ENCODE results near the gene TM4SF4. TPM values are rescaled to one million over a fixed set of nuclear protein-coding genes. Genes with fewer than 3 reads are reported as not detected.
A peak's percentile ranks its signal among the peaks of the same experiment; 100 is the strongest.

The TM4SF4 gene
- total RNA-seq, 1 donor from 2014 or later, result not detected

DNA sequence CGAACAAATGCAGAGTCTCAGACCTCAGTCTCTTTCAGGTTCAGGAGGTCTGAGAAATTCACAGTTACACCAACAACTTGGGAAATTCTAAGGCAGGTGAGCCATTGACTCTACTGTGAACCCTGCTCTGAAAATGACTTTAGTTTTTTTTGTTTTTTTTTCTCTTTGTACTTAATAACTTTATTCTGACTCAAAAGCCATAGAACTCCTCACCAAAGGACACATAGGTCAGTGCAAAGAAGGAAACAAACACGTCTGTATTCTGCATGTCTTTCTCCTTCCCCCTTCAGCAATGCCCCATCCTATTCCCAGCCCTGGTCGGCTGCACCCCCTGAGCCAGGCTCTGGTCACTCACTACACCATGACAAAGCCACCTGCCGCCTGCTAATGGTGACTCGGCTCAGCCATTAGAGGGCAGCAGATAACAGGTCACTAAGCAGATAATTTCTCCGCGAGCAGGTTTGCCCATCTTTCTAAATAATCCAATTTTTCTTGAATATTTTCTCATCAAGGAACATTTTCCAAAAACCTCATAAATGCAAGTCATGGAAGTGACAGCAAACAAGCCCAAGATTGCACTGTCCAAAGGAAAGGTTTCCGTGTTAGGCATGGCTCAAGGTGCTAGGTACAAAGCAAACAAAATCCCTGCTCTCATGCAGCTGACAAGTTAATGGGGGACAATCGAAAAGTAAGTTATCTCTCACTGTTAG, 37.7 kb downstream of the TM4SF4 start:
- peak; percentile 72 for DNase-seq (ENCODE audit: low spot score)

GRCh38 chr3:149514471-149514870, 40.0 kb downstream of the TM4SF4 start:
- no peak for DNase-seq (ENCODE audit: low spot score)

DNA sequence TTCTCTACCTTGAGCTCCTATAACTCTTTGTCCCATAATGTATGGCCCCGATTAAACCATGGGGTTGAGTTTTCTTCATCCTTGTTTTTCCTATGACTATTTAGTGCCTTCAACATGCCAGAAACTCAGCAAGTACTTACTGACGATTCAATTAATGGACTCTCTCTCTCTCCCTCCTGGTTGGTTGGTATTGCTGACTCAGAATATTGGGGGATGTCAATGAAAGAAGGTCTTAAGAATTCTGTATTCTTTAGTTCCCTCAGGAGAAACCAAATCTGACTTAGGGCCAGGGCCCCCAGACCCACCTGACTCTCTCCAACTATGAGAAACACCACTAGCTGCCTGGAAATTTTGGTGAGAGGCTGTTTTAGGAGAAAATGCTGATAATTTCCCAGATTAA, 40.8 kb downstream of the TM4SF4 start:
- DNase-seq (ENCODE audit: low spot score), result no peak

- no peak for DNase-seq (ENCODE audit: low spot score)
Measured at GRCh38 chr3:149516920-149517319, 42.4 kb downstream of the TM4SF4 start.

DNA sequence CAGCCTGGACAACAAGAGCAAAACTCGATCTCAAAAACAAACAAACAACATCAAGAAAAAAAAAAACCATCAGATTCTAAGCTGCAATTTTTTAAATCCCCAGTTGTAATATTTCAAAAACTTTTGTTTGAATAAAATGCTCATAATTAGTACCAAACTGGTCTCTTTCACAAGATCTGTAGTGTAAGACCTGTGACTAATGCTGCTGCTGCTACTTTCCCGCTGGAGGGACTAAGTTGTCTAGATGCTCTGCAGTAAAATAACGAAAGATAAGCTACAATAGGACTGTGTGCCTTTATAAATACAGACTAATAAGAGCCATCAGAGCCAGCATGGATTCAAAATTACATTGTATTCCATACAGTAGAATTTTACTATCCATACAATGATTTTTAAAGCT, 45.4 kb downstream of the TM4SF4 start:
- DNase-seq (ENCODE audit: low spot score), result no peak

DNA sequence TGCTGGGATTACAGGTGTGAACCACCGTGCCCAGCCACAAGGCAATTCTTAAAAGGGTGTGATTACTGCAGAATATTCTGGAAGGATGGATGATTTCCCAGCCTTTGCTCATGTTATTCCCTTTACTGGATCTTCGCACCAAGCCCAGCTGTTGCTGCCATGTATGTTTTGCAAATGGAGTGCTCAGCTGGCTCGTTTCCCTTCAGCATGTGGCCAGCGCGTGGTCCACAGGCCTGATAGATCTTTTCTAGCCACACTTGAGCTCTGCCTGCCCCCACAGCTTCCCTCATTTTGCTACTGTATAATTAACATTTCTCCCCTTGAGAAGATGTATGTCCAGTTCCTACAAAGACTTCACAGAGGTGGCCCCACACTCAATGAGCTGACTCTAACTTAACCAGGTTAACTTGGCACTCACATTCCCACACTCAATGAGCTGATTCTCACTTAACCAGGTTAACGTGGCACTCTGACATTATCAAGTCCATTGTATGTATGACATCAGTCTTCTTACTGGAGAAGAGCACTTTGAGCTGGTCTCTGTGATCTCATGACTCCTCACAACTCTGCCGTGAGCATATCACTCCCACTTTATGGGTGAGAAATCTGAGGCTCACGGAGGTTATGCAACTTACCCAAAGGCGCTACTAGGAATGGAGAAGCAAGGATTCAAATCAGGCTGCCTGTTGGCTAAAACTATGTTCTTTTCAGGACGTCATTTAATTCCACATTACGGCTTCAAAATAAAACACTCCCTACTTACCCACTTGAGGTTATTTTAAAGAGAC, 49.2 kb downstream of the TM4SF4 start:
- DNase-seq (ENCODE audit: low spot score), result no peak

DNA sequence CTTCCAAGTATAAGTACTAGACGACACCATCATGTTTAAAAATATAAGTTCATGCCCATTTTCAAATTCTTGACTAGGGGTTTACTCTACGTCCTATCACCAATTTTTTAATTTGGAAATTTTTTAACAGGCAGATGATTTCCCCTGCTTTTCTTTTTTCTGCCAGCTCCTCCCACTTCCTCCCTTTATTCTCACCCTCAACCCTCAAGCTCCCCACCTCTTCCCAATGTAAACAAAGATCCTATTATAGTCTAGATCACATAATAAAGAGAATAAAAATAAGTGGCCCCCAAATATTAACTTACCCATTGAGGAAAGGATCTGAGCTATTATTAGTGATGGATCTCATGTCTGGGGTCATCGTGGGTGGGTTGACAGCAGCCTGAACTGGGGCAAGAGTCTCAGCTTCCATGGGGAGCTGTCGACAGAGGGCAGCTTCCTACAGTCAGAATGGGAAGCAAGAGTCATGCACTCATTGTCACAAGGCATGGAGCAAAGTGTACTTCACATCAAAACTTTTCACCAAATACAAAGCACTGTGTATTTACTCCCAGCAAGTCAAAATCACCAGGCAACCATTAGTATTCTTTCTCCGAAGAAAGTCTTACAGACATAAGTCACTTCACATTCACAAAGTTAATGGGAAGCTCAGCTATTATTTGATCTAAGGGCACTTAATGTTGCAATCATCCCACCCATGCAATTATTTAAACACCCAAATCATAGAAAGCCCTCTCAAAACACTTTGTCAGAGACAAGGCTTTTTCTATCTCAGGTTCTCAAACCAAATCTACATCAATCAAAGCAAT, 53.2 kb downstream of the TM4SF4 start:
- no peak for DNase-seq (ENCODE audit: low spot score)

GRCh38 chr3:149528340-149528650, 53.8 kb downstream of the TM4SF4 start:
- DNase-seq (ENCODE audit: low spot score), result no peak

DNA sequence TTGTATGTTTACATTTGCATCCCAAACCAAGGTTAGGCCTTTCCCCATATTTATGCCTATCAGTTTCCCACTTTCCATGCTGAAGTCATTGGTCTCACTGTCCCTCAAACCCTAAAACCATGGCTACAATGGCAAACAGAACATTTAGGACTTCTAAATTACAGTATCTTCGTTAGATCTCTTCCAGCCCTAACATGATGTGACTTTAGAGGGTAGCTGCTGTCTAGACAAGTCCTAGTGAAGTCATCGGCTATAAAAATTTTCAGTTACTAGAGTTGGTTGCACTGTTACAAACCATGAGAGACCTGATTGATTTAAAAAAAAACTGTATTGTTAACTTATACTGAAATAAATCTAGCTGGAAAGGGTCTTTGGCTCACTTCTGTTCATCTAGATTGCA, 54.6 kb downstream of the TM4SF4 start:
- no peak for DNase-seq (ENCODE audit: low spot score)

DNA sequence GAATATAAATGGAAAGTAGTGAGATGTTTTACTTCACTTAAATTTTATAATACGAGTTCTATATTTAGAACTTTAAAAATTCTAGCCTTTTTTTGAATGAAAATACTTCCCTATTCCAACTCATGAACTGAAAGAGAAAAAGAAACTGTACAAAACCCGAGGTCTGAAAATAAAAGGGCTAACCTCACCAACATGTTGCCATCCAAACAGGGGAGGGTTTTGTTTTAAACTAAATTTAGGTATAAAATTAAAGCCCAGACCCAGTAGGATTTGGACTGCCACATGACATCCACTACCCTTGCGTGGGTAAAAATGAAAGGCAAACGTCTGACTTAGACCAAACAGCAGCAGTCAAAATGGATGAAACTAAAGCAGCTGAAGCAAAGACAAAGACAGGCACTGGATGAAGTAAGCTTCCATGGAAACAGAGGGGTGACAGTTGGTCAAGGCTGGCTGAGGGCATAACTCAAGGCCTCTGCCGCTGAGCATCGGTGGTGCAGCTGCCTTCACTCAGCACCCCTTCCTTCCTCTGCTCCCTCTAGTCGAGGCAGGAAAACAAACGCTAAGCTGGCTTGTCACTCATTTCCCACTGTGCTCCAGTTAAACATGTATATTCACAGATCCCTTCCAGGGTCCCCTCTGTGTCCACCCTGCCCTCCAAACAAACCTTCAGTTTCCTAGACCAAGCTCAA, 58.1 kb downstream of the TM4SF4 start:
- no peak for DNase-seq (ENCODE audit: low spot score)

GRCh38 chr3:149534082-149534481, 59.6 kb downstream of the TM4SF4 start:
- no peak for DNase-seq (ENCODE audit: low spot score)

GRCh38 chr3:149534671-149535332, 60.3 kb downstream of the TM4SF4 start:
- DNase-seq (ENCODE audit: low spot score), result no peak

DNA sequence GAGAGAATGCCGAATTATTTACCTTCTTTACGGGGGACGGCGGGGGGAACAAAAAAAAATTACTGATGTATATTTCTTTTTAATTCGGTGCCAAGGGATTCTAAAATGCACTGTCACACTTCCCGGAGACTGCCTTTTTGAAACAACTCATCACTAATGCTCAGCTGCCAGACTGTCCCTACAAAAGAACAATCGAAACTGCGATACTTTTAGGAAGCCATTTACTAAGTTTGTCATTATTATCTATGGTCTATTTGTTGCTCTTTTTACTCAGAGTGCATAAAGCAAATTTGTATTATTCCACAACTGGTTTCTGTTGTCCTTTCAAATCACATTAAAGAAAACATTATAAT, 60.8 kb downstream of the TM4SF4 start:
- DNase-seq (ENCODE audit: low spot score), result no peak

DNA sequence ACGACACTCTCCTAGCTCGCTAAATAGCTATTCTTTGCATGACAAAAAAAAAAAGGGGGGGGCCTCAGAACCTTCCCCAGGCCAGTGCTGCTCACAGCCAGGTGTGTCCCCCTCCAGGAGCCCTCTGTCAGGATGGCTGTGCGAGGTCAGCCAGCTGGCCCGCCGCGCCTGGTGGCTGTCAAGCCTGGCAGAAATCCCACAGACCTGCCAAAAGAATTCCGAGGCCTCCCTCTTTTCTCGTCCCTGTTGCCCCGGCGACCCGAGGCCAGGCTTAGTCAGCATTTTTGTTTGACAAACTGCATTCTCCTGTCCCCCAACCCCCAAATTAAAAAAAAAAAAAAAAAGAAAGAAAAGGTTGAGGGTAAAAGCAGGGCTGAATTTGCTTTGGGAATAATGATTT, 61.9 kb downstream of the TM4SF4 start:
- DNase-seq (ENCODE audit: low spot score), result no peak

DNA sequence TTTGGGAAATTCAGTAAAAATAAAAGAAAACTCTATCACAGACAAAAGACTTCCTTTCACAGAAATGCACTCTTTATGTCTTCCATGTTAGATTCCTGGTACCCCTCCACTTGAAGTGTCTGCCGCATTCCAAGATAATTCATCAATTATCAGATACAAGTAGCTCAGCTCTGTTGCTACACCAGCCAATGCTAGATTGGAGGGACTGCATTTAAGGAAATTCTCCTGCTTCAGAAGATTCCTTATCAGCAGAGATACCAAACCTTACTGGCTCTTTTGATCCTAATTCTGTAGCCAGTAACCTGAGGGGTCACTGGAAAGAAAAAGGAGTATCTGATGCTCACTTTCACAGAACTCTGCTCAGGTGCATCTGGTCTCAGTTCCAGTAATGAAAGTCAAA, 63.9 kb downstream of the TM4SF4 start:
- no peak for DNase-seq (ENCODE audit: low spot score)

DNA sequence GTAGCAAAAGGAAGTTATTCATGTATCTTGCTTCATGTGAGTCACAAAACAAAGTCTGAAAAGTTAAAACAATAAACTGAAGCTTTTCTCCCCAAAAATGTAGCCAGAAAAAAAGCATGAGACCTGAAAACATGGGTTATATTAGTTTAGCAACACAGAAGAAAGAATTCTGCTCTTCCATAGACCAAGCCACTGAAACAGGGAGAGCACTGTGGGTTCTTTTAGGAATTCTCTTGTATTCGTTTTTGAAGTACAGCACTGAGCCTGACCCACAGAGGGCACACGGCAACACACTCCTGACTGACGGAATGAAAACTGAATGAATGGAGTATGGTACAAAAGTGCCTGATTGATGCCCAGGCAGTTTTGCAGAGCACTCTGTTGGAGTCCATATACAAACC, 66.6 kb downstream of the TM4SF4 start:
- no peak for DNase-seq (ENCODE audit: low spot score)

GRCh38 chr3:149542375-149543312, 68.1 kb downstream of the TM4SF4 start:
- no peak for DNase-seq (ENCODE audit: low spot score)

GRCh38 chr3:149545049-149545448, 70.6 kb downstream of the TM4SF4 start:
- no peak for DNase-seq (ENCODE audit: low spot score)

GRCh38 chr3:149547413-149547812, 72.9 kb downstream of the TM4SF4 start:
- peak; percentile 71 for DNase-seq (ENCODE audit: low spot score)

DNA sequence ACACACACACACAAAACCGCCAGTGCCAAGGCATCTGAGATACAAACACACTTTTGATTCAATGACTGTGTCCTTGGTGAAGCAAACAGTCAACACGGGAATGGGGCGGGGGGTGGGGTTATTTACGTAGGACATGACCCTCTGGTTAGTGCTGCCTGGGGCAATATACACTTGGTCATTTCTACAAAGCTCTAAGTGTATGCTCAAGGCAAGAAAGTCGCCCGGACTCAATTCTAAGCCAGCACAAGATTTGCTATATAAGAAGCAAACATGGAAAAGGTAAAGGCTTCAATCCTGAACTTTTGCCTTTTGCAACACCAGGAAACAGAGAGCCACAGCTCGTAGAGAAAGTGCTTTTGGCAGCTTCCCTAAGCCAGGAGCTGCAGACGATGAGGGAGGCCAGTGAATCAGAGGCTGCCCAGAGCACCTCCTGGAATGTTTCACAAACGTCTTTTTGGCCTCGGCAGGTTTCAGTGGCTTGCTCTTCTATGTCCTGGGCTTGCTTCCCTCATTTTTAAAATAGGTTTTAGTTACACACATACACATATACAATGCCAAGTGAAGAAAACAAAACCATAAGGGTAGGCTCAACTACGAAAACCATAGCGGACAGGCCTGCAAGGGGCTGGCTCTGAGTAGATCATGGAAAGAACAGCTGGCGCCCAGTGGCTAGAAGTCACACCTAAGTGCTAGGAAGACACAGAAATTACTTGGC, 73.6 kb downstream of the TM4SF4 start:
- DNase-seq (ENCODE audit: low spot score), result no peak
